H9 (cell line): ENCODE results near the gene ANK2. TPM values are rescaled to one million over a fixed set of nuclear protein-coding genes. Genes with fewer than 3 reads are reported as not detected.

Source experiments
- DNase-seq: peaks from one replicate; pipeline ENCODE4 v3.0.0-alpha.2; 2017
- H2AFZ ChIP-seq: one replicate; pipeline ENCODE4 v1.6.1; 2013; ENCODE audit warnings: mild to moderate bottlenecking, low read length, control low read depth, moderate library complexity
- H2AK5ac ChIP-seq: 2 replicates; pipeline ENCODE4 v1.6.1; 2013; ENCODE audit warnings: low read length, control low read depth, mixed read lengths; ENCODE audit not compliant: insufficient read length
- H2BK120ac ChIP-seq: one replicate; pipeline ENCODE4 v1.6.1; 2013; ENCODE audit warnings: low read depth, mild to moderate bottlenecking, low read length, control low read depth, inconsistent platforms; ENCODE audit not compliant: poor library complexity, severe bottlenecking
- H2BK12ac ChIP-seq: 2 replicates; pipeline ENCODE4 v1.6.1; 2013; ENCODE audit warnings: low read length, control low read depth, mixed read lengths, low read depth; ENCODE audit not compliant: insufficient read length
- H2BK15ac ChIP-seq: 2 replicates; pipeline ENCODE4 v1.6.1; 2013; ENCODE audit warnings: low read depth, low read length, control low read depth
- H2BK20ac ChIP-seq: one replicate; pipeline ENCODE4 v1.6.1; 2013; ENCODE audit warnings: low read depth, mild to moderate bottlenecking, low read length, control low read depth, inconsistent platforms; ENCODE audit not compliant: poor library complexity, severe bottlenecking
- H2BK5ac ChIP-seq: 2 replicates; pipeline ENCODE4 v1.6.1; 2013; ENCODE audit warnings: low read length, control low read depth, mixed read lengths; ENCODE audit not compliant: insufficient read length
- H3K14ac ChIP-seq: 2 replicates; pipeline ENCODE4 v1.6.1; 2013; ENCODE audit warnings: low read length, control low read depth; ENCODE audit not compliant: insufficient read depth
- H3K18ac ChIP-seq: 2 replicates; pipeline ENCODE4 v1.6.1; 2013; ENCODE audit warnings: low read depth, mild to moderate bottlenecking, mixed read lengths, low read length, control low read depth; ENCODE audit not compliant: insufficient read length
- H3K23ac ChIP-seq: 2 replicates; pipeline ENCODE4 v1.6.1; 2013; ENCODE audit warnings: low read length, control low read depth, mixed read lengths, low read depth; ENCODE audit not compliant: insufficient read length
- H3K23me2 ChIP-seq: 2 replicates; pipeline ENCODE4 v1.6.1; 2013; ENCODE audit warnings: low read depth, mild to moderate bottlenecking, mixed read lengths, low read length, control low read depth; ENCODE audit not compliant: insufficient read length, poor library complexity, severe bottlenecking
- H3K27ac ChIP-seq: 2 replicates; pipeline ENCODE4 v1.5.1; 2013; ENCODE audit warnings: low read length, control low read depth, mixed read lengths, low read depth; ENCODE audit not compliant: insufficient read length
- H3K27me3 ChIP-seq: 2 replicates; pipeline ENCODE4 v1.6.1; 2013; ENCODE audit warnings: low read length, control low read depth, inconsistent platforms; ENCODE audit not compliant: insufficient read depth
- H3K4ac ChIP-seq: 2 replicates; pipeline ENCODE4 v1.6.1; 2013; ENCODE audit warnings: low read depth, mild to moderate bottlenecking, control low read depth, inconsistent platforms, low read length, moderate library complexity
- H3K4me1 ChIP-seq: 2 replicates; pipeline ENCODE4 v1.6.1; 2013; ENCODE audit warnings: low read length, control low read depth, inconsistent platforms; ENCODE audit not compliant: insufficient read depth
- H3K4me2 ChIP-seq: 2 replicates; pipeline ENCODE4 v1.6.1; 2013; ENCODE audit warnings: low read length, control low read depth, mixed read lengths; ENCODE audit not compliant: insufficient read length, insufficient read depth
- H3K56ac ChIP-seq: 2 replicates; pipeline ENCODE4 v1.6.1; 2013; ENCODE audit warnings: low read depth, mild to moderate bottlenecking, mixed read lengths, low read length, control low read depth; ENCODE audit not compliant: insufficient read length
- H3K79me1 ChIP-seq: 2 replicates; pipeline ENCODE4 v1.6.1; 2013; ENCODE audit warnings: low read depth, mild to moderate bottlenecking, moderate library complexity, low read length, control low read depth, inconsistent platforms; ENCODE audit not compliant: insufficient read depth, poor library complexity, severe bottlenecking
- H3K79me2 ChIP-seq: 2 replicates; pipeline ENCODE4 v1.6.1; 2013; ENCODE audit warnings: low read length, control low read depth, inconsistent platforms; ENCODE audit not compliant: insufficient read depth
- H3K9ac ChIP-seq: 2 replicates; pipeline ENCODE4 v1.6.1; 2013; ENCODE audit warnings: low read length, control low read depth, mixed read lengths; ENCODE audit not compliant: insufficient read length; ENCODE audit errors: extremely low read depth
- H3K9me3 ChIP-seq: one replicate; pipeline ENCODE4 v1.6.1; 2013; ENCODE audit warnings: low read depth, low read length, inconsistent platforms; ENCODE audit not compliant: control insufficient read depth
- H3T11ph ChIP-seq: one replicate; pipeline ENCODE4 v1.6.1; 2013; ENCODE audit warnings: mild to moderate bottlenecking, low read length, control low read depth, inconsistent platforms
- H4K20me1 ChIP-seq: one replicate; pipeline ENCODE4 v1.6.1; 2013; ENCODE audit not compliant: control insufficient read depth, insufficient read length, insufficient read depth
- H4K5ac ChIP-seq: 2 replicates; pipeline ENCODE4 v1.6.1; 2013; ENCODE audit warnings: low read depth, mild to moderate bottlenecking, mixed read lengths, low read length, control low read depth; ENCODE audit not compliant: insufficient read length
- H4K8ac ChIP-seq: replicated peaks from 2 replicates; pipeline ENCODE4 v1.6.1; 2013; ENCODE audit warnings: low read length, control low read depth, mixed read lengths, low read depth; ENCODE audit not compliant: insufficient read length
- H4K91ac ChIP-seq: 2 replicates; pipeline ENCODE4 v1.6.1; 2013; ENCODE audit warnings: low read depth, mild to moderate bottlenecking, moderate library complexity, mixed read lengths, low read length, control low read depth; ENCODE audit not compliant: insufficient read length
- H3K27ac Mint-ChIP-seq, 3 experiments: 2 replicates in 2 of 3; 3 replicates in 1 of 3; pipeline ENCODE4 v1.8.0; 2020 to 2021; ENCODE audit warnings: mixed read lengths in 3 of 3, mild to moderate bottlenecking in 1 of 3, moderate library complexity in 1 of 3
- H3K27me3 Mint-ChIP-seq: 2 replicates; pipeline ENCODE4 v1.8.0; 2021; ENCODE audit warnings: low read depth, mild to moderate bottlenecking, moderate library complexity, mixed read lengths
- H3K36me3 Mint-ChIP-seq, 3 experiments: 2 replicates in 2 of 3; 3 replicates in 1 of 3; pipeline ENCODE4 v1.8.0; 2020 to 2021; ENCODE audit warnings: low read depth in 3 of 3, mixed read lengths in 3 of 3; ENCODE audit not compliant: insufficient read depth in 1 of 3
- H3K4me1 Mint-ChIP-seq, 2 experiments: 2 replicates each; pipeline ENCODE4 v1.8.0; 2020; ENCODE audit warnings: mixed read lengths in 2 of 2
- H3K4me3 Mint-ChIP-seq, 2 experiments: 2 replicates in 1 of 2; 3 replicates in 1 of 2; pipeline ENCODE4 v1.8.0; 2020 to 2021; ENCODE audit warnings: mild to moderate bottlenecking in 2 of 2, mixed read lengths in 2 of 2, moderate library complexity in 1 of 2
- H3K9me3 Mint-ChIP-seq, 2 experiments: 2 replicates in 1 of 2; 3 replicates in 1 of 2; pipeline ENCODE4 v1.8.0; 2020; ENCODE audit warnings: mild to moderate bottlenecking in 2 of 2, mixed read lengths in 2 of 2, moderate library complexity in 1 of 2
- WGBS: extraction: QIAGEN DNeasy Blood & Tissue Kit; methylation state at CpG from one replicate; pipeline ENCODE4 v1.1.7; 2013; ENCODE audit warnings: missing lambda C conversion rate, low lambda C conversion rate, mixed read lengths; ENCODE audit not compliant: insufficient read length; ENCODE audit errors: extremely low coverage; 5-methylcytosine and 5-hydroxymethylcytosine counted together
- total RNA-seq: library from RNA; stranded (reverse); gene quantifications from 2 replicates; pipeline ENCODE4 v1.2.1, GENCODE V29; 2021
- TF ChIP-seq, protein P1 (sequence below): fragments of 200-600 bp; sonication (generic); conservative IDR thresholded peaks from 3 replicates; pipeline ENCODE4 v1.8.0; 2021; ENCODE audit warnings: antibody characterized with exemption, mild to moderate bottlenecking

ANK2 gene
- total RNA-seq, 1 experiment from 2014 or later, result 36.8 TPM

GRCh38 chr4:113411496-113411938 is 362.1 kb downstream of the ANK2 start:
- Mint-ChIP-seq H3K9me3 (peaks cover 0 to 4% of the 10 kb centered on the region in 2 experiments; a peak in 2 of 5 replicates), H3K36me3 (no peaks in the 10 kb centered on the region), H3K4me3 (no peak overlapping the region), H3K4me1 (peaks cover 14% of the 10 kb centered on the region in 2 experiments), H3K27ac (no peak overlapping the region), H3K27me3 (no peaks in the 10 kb centered on the region)
- no CpG with 5 or more reads among the region's 4 CpGs for WGBS
- Histone ChIP-seq H2BK120ac (no peak overlapping the region), H3K23me2 (no peaks in the 10 kb centered on the region), H3K27me3 (no peaks in the 10 kb centered on the region), H2BK5ac (no peak overlapping the region), H3K56ac (no peak overlapping the region), H2BK20ac (no peak overlapping the region), H3K79me2 (no peaks in the 10 kb centered on the region), H2BK15ac (no peak overlapping the region), H3K9ac (no peak overlapping the region), H4K20me1 (no peaks in the 10 kb centered on the region), H2BK12ac (no peak overlapping the region), H3K14ac (no peak overlapping the region), H4K8ac (no peak overlapping the region), H3K4me1 (no peaks in the 10 kb centered on the region; the same call in 1 of the 2 replicates), H3K79me1 (no peaks in the 10 kb centered on the region), H2AK5ac (no peak overlapping the region), H3K18ac (no peak overlapping the region), H2AFZ (no peak overlapping the region), H3K4me2 (no peak overlapping the region), H4K91ac (no peak overlapping the region), H3K4ac (no peak overlapping the region), H3K9me3 (no peaks in the 10 kb centered on the region), H4K5ac (no peak overlapping the region), H3T11ph (no peak overlapping the region), H3K23ac (no peak overlapping the region), H3K27ac (no peak overlapping the region)
- no peak for DNase-seq
- TF ChIP-seq, protein P1, sequence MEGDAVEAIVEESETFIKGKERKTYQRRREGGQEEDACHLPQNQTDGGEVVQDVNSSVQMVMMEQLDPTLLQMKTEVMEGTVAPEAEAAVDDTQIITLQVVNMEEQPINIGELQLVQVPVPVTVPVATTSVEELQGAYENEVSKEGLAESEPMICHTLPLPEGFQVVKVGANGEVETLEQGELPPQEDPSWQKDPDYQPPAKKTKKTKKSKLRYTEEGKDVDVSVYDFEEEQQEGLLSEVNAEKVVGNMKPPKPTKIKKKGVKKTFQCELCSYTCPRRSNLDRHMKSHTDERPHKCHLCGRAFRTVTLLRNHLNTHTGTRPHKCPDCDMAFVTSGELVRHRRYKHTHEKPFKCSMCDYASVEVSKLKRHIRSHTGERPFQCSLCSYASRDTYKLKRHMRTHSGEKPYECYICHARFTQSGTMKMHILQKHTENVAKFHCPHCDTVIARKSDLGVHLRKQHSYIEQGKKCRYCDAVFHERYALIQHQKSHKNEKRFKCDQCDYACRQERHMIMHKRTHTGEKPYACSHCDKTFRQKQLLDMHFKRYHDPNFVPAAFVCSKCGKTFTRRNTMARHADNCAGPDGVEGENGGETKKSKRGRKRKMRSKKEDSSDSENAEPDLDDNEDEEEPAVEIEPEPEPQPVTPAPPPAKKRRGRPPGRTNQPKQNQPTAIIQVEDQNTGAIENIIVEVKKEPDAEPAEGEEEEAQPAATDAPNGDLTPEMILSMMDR, result no peak
